Kidney capillary endothelial cell (primary cell): ENCODE measurements around the gene CLCN7.
A peak's percentile ranks its signal among the peaks of the same experiment; 100 is the strongest.

Source experiments
- DNase-seq: peaks from one replicate; pipeline ENCODE4 v3.0.0-alpha.2; 2018; ENCODE audit warnings: low spot score

Gene CLCN7

GRCh38 chr16:1474796-1475551 lies at the start of gene CLCN7:
TSS of gene CLCN7 (minus strand) at chr16:1475028. CDS start at chr16:1474974, 54 bp downstream.
- peak; percentile 64 for DNase-seq

- DNase-seq, result no peak
Observed at GRCh38 chr16:1524366-1524765, 49.5 kb upstream of the CLCN7 start.

- DNase-seq, result no peak
Observed at GRCh38 chr16:1523581-1524245, 48.9 kb upstream of the CLCN7 start.

- no peak for DNase-seq
Observed at GRCh38 chr16:1520461-1520860, 45.6 kb upstream of the CLCN7 start.

GRCh38 chr16:1519831-1520230 lies 45.0 kb upstream of the CLCN7 start:
- no peak for DNase-seq

GRCh38 chr16:1518626-1519135 lies 43.9 kb upstream of the CLCN7 start:
- no peak for DNase-seq

- DNase-seq, result no peak
Observed at GRCh38 chr16:1514507-1514906, 39.7 kb upstream of the CLCN7 start.

- DNase-seq, result peak; percentile 45
Observed at GRCh38 chr16:1512774-1513173, 37.9 kb upstream of the CLCN7 start.

- peak; percentile 16 for DNase-seq
Observed at GRCh38 chr16:1511662-1512569, 37.1 kb upstream of the CLCN7 start.

GRCh38 chr16:1510941-1511351 lies 36.1 kb upstream of the CLCN7 start:
- DNase-seq, result no peak

- DNase-seq, result no peak
Observed at GRCh38 chr16:1510272-1510671, 35.4 kb upstream of the CLCN7 start.

GRCh38 chr16:1509307-1510221 lies 34.7 kb upstream of the CLCN7 start:
- DNase-seq, result peak; percentile 65

- DNase-seq, result no peak
Observed at GRCh38 chr16:1508494-1509187, 33.8 kb upstream of the CLCN7 start.

GRCh38 chr16:1506494-1507213 lies 31.8 kb upstream of the CLCN7 start:
- DNase-seq, result no peak

- DNase-seq, result no peak
Observed at GRCh38 chr16:1505912-1506311, 31.1 kb upstream of the CLCN7 start.

- DNase-seq, result no peak
Observed at GRCh38 chr16:1505073-1505844, 30.4 kb upstream of the CLCN7 start.

- no peak for DNase-seq
Observed at GRCh38 chr16:1503110-1503955, 28.5 kb upstream of the CLCN7 start.
